CD4-positive, alpha-beta T cell treated with Interferon alpha-2 for 1 hour (primary cell): Measurements from ENCODE around the gene CDK19.

Experiments used
- DNase-seq, 2 donors: peaks; one replicate each; pipeline ENCODE4 v3.0.0-alpha.2; 2020 to 2022

Gene CDK19

GRCh38 chr6:110654096-110654820 lies 161.0 kb downstream of the CDK19 start:
- DNase-seq: no peak

GRCh38 chr6:110653381-110653780 lies 161.9 kb downstream of the CDK19 start:
- DNase-seq: no peak

GRCh38 chr6:110652520-110652919 lies 162.7 kb downstream of the CDK19 start:
- no peak for DNase-seq

GRCh38 chr6:110650755-110651154 lies 164.5 kb downstream of the CDK19 start:
- DNase-seq: no peak

- no peak for DNase-seq
Observed at GRCh38 chr6:110649704-110650103, 165.6 kb downstream of the CDK19 start.

GRCh38 chr6:110646951-110647910 lies 168.0 kb downstream of the CDK19 start:
- no peak for DNase-seq

GRCh38 chr6:110646419-110646698 lies 168.9 kb downstream of the CDK19 start:
- no peak for DNase-seq

GRCh38 chr6:110645685-110646418 lies 169.4 kb downstream of the CDK19 start:
- no peak for DNase-seq

GRCh38 chr6:110643175-110643574 lies 172.1 kb downstream of the CDK19 start:
- no peak for DNase-seq

- no peak for DNase-seq
Observed at GRCh38 chr6:110642711-110643110, 172.6 kb downstream of the CDK19 start.

GRCh38 chr6:110636781-110637180 lies 178.5 kb downstream of the CDK19 start:
- DNase-seq: no peak

GRCh38 chr6:110635096-110635495 lies 180.2 kb downstream of the CDK19 start:
- DNase-seq: no peak

- no peak for DNase-seq
Observed at GRCh38 chr6:110633731-110634213, 181.5 kb downstream of the CDK19 start.

- DNase-seq: no peak
Observed at GRCh38 chr6:110629153-110629552, 186.1 kb downstream of the CDK19 start.

- no peak for DNase-seq
Observed at GRCh38 chr6:110628330-110628729, 186.9 kb downstream of the CDK19 start.

GRCh38 chr6:110626442-110626841 lies 188.8 kb downstream of the CDK19 start:
- DNase-seq: no peak

- no peak for DNase-seq
Observed at GRCh38 chr6:110625883-110626282, 189.4 kb downstream of the CDK19 start.

- DNase-seq: no peak
Observed at GRCh38 chr6:110622912-110623578, 192.2 kb downstream of the CDK19 start.

- DNase-seq: no peak
Observed at GRCh38 chr6:110621061-110621460, 194.2 kb downstream of the CDK19 start.

- DNase-seq: no peak
Observed at GRCh38 chr6:110620065-110620464, 195.2 kb downstream of the CDK19 start.

- DNase-seq: no peak
Observed at GRCh38 chr6:110619275-110619908, 195.9 kb downstream of the CDK19 start.

GRCh38 chr6:110618591-110619267 lies 196.5 kb downstream of the CDK19 start:
- no peak for DNase-seq
